ENCODE data around the gene GRIP1. TPM values are rescaled to one million over a fixed set of nuclear protein-coding genes. Genes with fewer than 3 reads are reported as not detected.

Gene GRIP1
- total and polyA plus RNA-seq, 2 donors (not counting 3 experiments of a cell fraction or from before 2014, with no cell fraction given): 0.04 to 0.69 TPM

GRCh38 chr12:66598079-66598478, 80.8 kb downstream of the GRIP1 start:
- peak; percentile 67 for FAIRE-seq
- POLR2A ChIA-PET: no interaction called here
- no peak overlapping the region for H3K4me2 ChIP-seq (ENCODE audit: insufficient read depth, low read length)

More at GRCh38 chr12:66598079-66598478, 80.8 kb downstream of the GRIP1 start:
- CTCF ChIA-PET: interaction anchor here (1.0 to 1.8 kb wide), 2 partner anchors 65 to 96 kb away, joined by 4 to 7 read pairs; no protein-coding TSS in a partner anchor
- Histone ChIP-seq H2AFZ (ENCODE audit: low read depth, low read length) (no peak overlapping the region), H3K27me3 (ENCODE audit: control insufficient read depth in 2 of 2, insufficient read depth in 2 of 2, low read length in 2 of 2) (peaks cover 0 to 9% of the 10 kb centered on the region in 2 experiments), H3K79me2 (ENCODE audit: control insufficient read depth, insufficient read depth, low read length) (no peaks in the 10 kb centered on the region), H3K9me3 (replicated peaks; ENCODE audit: control insufficient read depth, insufficient read depth, low read length) (no peaks in the 10 kb centered on the region), H3K4me1 (ENCODE audit: control insufficient read depth, extremely low read depth, insufficient read depth, low read length) (peaks cover 8% of the 10 kb centered on the region), H3K4me3 (replicated peaks in 1 of 3; ENCODE audit: insufficient read depth in 1 of 3, low read depth in 1 of 3, low read length in 3 of 3) (no peak overlapping the region), H3K27ac (ENCODE audit: insufficient read depth, low read depth, low read length) (no peak overlapping the region), H3K36me3 (ENCODE audit: control insufficient read depth in 2 of 2, extremely low read depth in 1 of 2, insufficient read depth in 2 of 2, low read length in 2 of 2) (no peaks in the 10 kb centered on the region), H3K9ac (replicated peaks; ENCODE audit: extremely low read depth, insufficient read depth, low read length) (no peak overlapping the region), H3K9me1 (replicated peaks; ENCODE audit: control insufficient read depth, extremely low read depth, insufficient read depth, low read length) (no peaks in the 10 kb centered on the region), H4K20me1 (replicated peaks; ENCODE audit: control insufficient read depth, extremely low read depth, insufficient read depth, low read length) (no peaks in the 10 kb centered on the region)
- intact Hi-C loops (cut with micrococcal nuclease) (loop anchor here (10.0 kb wide), 2 partner anchors 67 to 923 kb away; no protein-coding TSS in a partner anchor), dilution Hi-C loops (cut with MboI; ENCODE audit: extremely low pct_ligation_motif_present, low sequenced_read_pairs) (no loop called here)
- DNase-seq (ENCODE audit: low read depth, low spot score): no peak
- no TSS peak for BruUV-seq (replicated peaks)
- no peak for TF ChIP-seq JUN (IDR thresholded peaks at IDR 0.05; ENCODE audit: borderline replicate concordance, insufficient read depth, insufficient read length, low read depth)
- no peak for TF ChIP-seq POLR2A (IDR thresholded peaks at IDR 0.05; ENCODE audit: low read depth, low read length)
- no peak for TF ChIP-seq MYC (IDR thresholded peaks at IDR 0.05; ENCODE audit: low read depth, low read length)
- no peak for TF ChIP-seq MAX (IDR thresholded peaks at IDR 0.05; ENCODE audit: insufficient read depth, insufficient read length)
- TF ChIP-seq FOS (IDR thresholded peaks at IDR 0.05; ENCODE audit: borderline replicate concordance, insufficient read depth, low read length): no peak
- no peak for TF ChIP-seq CTCF (IDR thresholded peaks at IDR 0.05; ENCODE audit: extremely low read depth in 1 of 2, insufficient read depth in 1 of 2, low read depth in 1 of 2, low read length in 2 of 2)
- no peak for TF ChIP-seq POLR2AphosphoS5 (IDR thresholded peaks at IDR 0.05; ENCODE audit: insufficient read depth, low read depth, low read length)
- no peak for TF ChIP-seq GATA2 (IDR thresholded peaks at IDR 0.05; ENCODE audit: insufficient read depth, insufficient read length, low read depth, low read length)
- TF ChIP-seq EZH2 (IDR thresholded peaks at IDR 0.05; ENCODE audit: borderline replicate concordance, low read depth, low read length, severe bottlenecking): no peak

Measured in endothelial cell of umbilical vein (primary cell).